Measurements from ENCODE around the gene PRDM1.

- no peak for TF ChIP-seq POLR2A (IDR thresholded peaks at IDR 0.05)
- TF ChIP-seq CTCF (IDR thresholded peaks at IDR 0.05): no peak
Measured at GRCh38 chr6:106132153-106132698, 46.1 kb downstream of the PRDM1 start.
